Adrenal gland (tissue), 5 donors: ENCODE measurements around the gene TTC33.

ENCODE experiments used
- POLR2A ChIP-seq, 2 donors: fragments of 450-650 bp; IDR thresholded peaks; one replicate each; pipeline ENCODE4 v1.6.1; 2017; ENCODE audit warnings: antibody characterized with exemption in 2 of 2, mild to moderate bottlenecking in 2 of 2, moderate library complexity in 1 of 2
- TF ChIP-seq, protein P1 (sequence below), 6 experiments: fragments of 450-650 bp in 4 of 6; fragments of 200-600 bp in 2 of 6; sonication (generic) in 1 of 6; IDR thresholded peaks; 1 replicate in 5 of 6; 2 replicates in 1 of 6; pipeline versions ENCODE4 v1.5.1 to v1.8.0; 2016 to 2021; ENCODE audit warnings: antibody characterized with exemption in 6 of 6, mild to moderate bottlenecking in 2 of 6, moderate library complexity in 1 of 6
- donor health status: DM: no; HTN: no; CAD: no.

DNA sequence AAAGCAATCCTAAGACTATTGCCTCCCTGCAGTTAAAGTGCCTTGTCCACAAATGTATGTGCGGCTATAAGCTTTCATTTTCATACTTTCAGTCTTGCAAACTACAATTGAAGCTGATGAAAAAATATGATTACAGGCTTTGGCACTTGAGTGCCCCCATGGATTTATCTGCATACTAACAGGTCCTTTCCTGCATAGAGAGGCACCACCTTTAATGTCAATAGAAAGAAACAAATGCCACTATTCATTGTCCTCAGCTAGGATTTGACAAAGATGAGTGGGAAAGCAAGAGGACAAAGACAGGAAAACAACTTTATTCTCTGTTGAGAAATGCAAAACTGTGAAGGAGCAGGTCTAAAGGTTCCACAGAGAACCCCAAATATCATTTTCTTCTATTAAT lies 201.7 kb downstream of the TTC33 start:
- TF ChIP-seq, protein P1, sequence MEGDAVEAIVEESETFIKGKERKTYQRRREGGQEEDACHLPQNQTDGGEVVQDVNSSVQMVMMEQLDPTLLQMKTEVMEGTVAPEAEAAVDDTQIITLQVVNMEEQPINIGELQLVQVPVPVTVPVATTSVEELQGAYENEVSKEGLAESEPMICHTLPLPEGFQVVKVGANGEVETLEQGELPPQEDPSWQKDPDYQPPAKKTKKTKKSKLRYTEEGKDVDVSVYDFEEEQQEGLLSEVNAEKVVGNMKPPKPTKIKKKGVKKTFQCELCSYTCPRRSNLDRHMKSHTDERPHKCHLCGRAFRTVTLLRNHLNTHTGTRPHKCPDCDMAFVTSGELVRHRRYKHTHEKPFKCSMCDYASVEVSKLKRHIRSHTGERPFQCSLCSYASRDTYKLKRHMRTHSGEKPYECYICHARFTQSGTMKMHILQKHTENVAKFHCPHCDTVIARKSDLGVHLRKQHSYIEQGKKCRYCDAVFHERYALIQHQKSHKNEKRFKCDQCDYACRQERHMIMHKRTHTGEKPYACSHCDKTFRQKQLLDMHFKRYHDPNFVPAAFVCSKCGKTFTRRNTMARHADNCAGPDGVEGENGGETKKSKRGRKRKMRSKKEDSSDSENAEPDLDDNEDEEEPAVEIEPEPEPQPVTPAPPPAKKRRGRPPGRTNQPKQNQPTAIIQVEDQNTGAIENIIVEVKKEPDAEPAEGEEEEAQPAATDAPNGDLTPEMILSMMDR (IDR thresholded peaks at IDR 0.05), result no peak
- no peak for TF ChIP-seq POLR2A (IDR thresholded peaks at IDR 0.05)
